GM10248 (cell line): ENCODE data around the gene NSD2.
A peak's percentile ranks its signal among the peaks of the same experiment; 100 is the strongest.
"Not testable (repeated sequence)": the region's sequence is repeated elsewhere in the genome, so short reads cannot be mapped to it uniquely, and the experiment has no call there.

Experiments used
- CTCF ChIA-PET: fragments of 300-600 bp; sonication (Branson Sonifier 250); formaldehyde crosslinking; extraction: SDS; loops from one replicate; lab custom pipeline; 2021; ENCODE audit warnings: antibody characterized with exemption; lab: Yijun Ruan, JAX
- POLR2A ChIA-PET: fragments of 350-650 bp; sonication (Branson Sonifier 250); formaldehyde crosslinking; extraction: SDS; loops from one replicate; lab custom pipeline; 2020; ENCODE audit warnings: antibody characterized with exemption; lab: Yijun Ruan, JAX
- DNase-seq: peaks from one replicate; pipeline ENCODE4 v3.0.0; 2012; ENCODE audit errors: extremely low spot score
- CTCF ChIP-seq: IDR thresholded peaks from 2 replicates; pipeline ENCODE4 v1.5.1; 2012; ENCODE audit warnings: mild to moderate bottlenecking, low read depth; ENCODE audit errors: extremely low read depth, missing control alignments, control extremely low read depth

NSD2 gene

GRCh38 chr4:1902243-1902642 is 31.1 kb downstream of the NSD2 start:
- no peak for TF ChIP-seq CTCF
- ChIA-PET CTCF (interaction anchor here (1.1 to 6.7 kb wide), 5 partner anchors 15 to 176 kb away, joined by 3 to 116 read pairs (median 7); no protein-coding TSS in a partner anchor), POLR2A (no interaction called here)
- DNase-seq = no peak

GRCh38 chr4:1903035-1903434 is 31.8 kb downstream of the NSD2 start:
- DNase-seq = no peak
- ChIA-PET POLR2A (no interaction called here), CTCF (interaction anchor here (0.9 to 6.7 kb wide), 4 partner anchors 9 to 155 kb away, joined by 3 to 116 read pairs (median 6); no protein-coding TSS in a partner anchor)
- TF ChIP-seq CTCF = no peak

- DNase-seq = no peak
- ChIA-PET CTCF (interaction anchor here (0.9 to 1.5 kb wide), 3 partner anchors 10 to 211 kb away, joined by 3 to 4 read pairs (median 3); no protein-coding TSS in a partner anchor), POLR2A (no interaction called here)
- TF ChIP-seq CTCF = no peak
These were observed 32.8 kb downstream of the NSD2 start for GRCh38 chr4:1904042-1904441.

- DNase-seq = no peak
- POLR2A ChIA-PET = no interaction called here
- no peak for TF ChIP-seq CTCF
- CTCF ChIA-PET = interaction anchor here (1.1 to 5.7 kb wide), 8 partner anchors 8 to 160 kb away, joined by 3 to 66 read pairs (median 4); no protein-coding TSS in a partner anchor
These were observed 36.8 kb downstream of the NSD2 start for GRCh38 chr4:1907848-1908525.

GRCh38 chr4:1909696-1910095 is 38.5 kb downstream of the NSD2 start:
- DNase-seq = not testable (repeated sequence)
- ChIA-PET CTCF (interaction anchor here (1.4 to 5.7 kb wide), 4 partner anchors 11 to 161 kb away, joined by 4 to 66 read pairs (median 17); no protein-coding TSS in a partner anchor), POLR2A (interaction anchor here (0.5 kb wide), 1 partner anchor 24 kb away, joined by 5 read pairs; no protein-coding TSS in a partner anchor)

- no peak for DNase-seq
These were observed 39.5 kb downstream of the NSD2 start for GRCh38 chr4:1910643-1911042.

GRCh38 chr4:1911316-1911715 is 40.1 kb downstream of the NSD2 start:
- POLR2A ChIA-PET, DNase-seq: not testable (repeated sequence)
- CTCF ChIA-PET = interaction anchor here (0.6 to 5.7 kb wide), 7 partner anchors 11 to 77 kb away, joined by 3 to 66 read pairs (median 4); no protein-coding TSS in a partner anchor

More at GRCh38 chr4:1910643-1911042, 39.5 kb downstream of the NSD2 start:
- ChIA-PET POLR2A (no interaction called here), CTCF (interaction anchor here (0.6 to 5.7 kb wide), 8 partner anchors 12 to 76 kb away, joined by 3 to 66 read pairs (median 4); no protein-coding TSS in a partner anchor)
- peak; percentile 18 for TF ChIP-seq CTCF
